Peyer's patch (tissue), 4 donors: ENCODE measurements around the gene CCDC9B.

Experiments used
- POLR2A ChIP-seq, 2 donors: fragments of 450-650 bp; IDR thresholded peaks; one replicate each; pipeline ENCODE4 v1.5.1; 2017; ENCODE audit warnings: antibody characterized with exemption in 2 of 2, mild to moderate bottlenecking in 2 of 2, moderate library complexity in 2 of 2
- TF ChIP-seq, protein P1 (sequence below), 6 experiments: fragments of 450-650 bp in 4 of 6; fragments of 200-600 bp in 2 of 6; sonication (generic) in 1 of 6; IDR thresholded peaks; one replicate each; pipeline ENCODE4 v1.5.1; 2017 to 2019; ENCODE audit warnings: antibody characterized with exemption in 6 of 6, mild to moderate bottlenecking in 3 of 6, moderate library complexity in 1 of 6

DNA sequence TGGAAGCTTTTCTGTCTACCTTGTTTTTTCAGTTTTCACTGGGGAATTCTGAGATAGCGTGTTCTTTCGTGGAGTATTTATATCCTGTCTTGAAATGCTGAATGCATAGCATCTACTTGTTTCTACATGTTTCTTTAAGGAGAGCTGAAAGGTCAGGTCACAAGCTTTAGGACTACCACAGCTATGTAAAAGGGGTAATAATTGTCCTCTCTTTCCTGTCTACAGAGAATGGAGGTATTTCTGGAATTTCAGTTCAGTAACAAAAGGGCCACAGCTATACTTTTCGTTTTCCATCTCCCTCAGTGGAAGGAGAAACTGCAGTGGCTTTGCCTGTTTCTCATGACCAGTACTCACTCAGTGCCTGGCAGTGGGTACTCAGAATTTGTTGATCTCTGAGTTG, 12.6 kb downstream of the CCDC9B start:
- TF ChIP-seq, protein P1, sequence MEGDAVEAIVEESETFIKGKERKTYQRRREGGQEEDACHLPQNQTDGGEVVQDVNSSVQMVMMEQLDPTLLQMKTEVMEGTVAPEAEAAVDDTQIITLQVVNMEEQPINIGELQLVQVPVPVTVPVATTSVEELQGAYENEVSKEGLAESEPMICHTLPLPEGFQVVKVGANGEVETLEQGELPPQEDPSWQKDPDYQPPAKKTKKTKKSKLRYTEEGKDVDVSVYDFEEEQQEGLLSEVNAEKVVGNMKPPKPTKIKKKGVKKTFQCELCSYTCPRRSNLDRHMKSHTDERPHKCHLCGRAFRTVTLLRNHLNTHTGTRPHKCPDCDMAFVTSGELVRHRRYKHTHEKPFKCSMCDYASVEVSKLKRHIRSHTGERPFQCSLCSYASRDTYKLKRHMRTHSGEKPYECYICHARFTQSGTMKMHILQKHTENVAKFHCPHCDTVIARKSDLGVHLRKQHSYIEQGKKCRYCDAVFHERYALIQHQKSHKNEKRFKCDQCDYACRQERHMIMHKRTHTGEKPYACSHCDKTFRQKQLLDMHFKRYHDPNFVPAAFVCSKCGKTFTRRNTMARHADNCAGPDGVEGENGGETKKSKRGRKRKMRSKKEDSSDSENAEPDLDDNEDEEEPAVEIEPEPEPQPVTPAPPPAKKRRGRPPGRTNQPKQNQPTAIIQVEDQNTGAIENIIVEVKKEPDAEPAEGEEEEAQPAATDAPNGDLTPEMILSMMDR (IDR thresholded peaks at IDR 0.05) = no peak
- no peak for TF ChIP-seq POLR2A (IDR thresholded peaks at IDR 0.05)
